ENCODE measurements around the gene TOR2A.
"Not testable (repeated sequence)": the region's sequence is repeated elsewhere in the genome, so short reads cannot be mapped to it uniquely, and the experiment has no call there.

TOR2A gene

DNA sequence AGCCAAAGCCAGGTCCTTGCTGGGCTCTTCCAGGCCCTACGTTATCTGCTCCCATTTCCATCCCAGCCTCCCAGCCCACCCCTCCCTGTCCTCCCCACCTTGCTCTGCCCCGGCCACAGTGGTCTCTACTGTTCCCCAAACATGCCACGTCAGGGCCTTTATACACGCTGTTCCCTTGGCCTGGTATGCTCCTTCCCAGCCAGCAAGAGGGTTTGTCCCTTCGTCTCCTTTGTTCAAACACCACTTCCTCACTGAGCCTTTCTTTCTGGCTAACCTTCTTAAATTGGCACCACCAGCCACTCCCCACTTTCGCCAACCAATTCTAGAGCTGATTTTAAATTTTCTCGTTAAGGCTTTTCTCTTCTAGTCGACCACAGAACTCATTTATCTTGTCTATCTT lies 33.6 kb upstream of the TOR2A start:
- DNase-seq = no peak

DNA sequence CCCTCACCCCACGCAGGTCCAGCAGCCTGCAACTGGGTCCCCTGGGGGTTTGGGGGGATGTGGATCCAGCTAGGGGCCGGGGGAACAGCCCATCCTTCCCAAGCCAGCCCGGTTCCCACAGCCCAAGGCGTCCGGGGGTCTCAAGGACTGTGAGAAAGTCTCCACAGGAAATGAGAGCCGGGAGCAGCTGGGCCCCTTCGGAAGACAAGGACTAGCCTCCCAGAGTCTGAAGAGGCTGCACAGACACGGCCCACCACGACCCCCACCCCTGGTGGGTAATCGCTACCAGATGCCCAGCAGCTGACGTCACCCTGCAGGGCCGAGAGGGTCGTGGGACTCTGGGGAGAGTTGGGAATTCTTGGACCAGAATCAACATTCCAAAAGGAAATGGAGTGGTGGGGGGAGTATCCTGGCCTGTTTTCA lies 32.8 kb upstream of the TOR2A start:
- no peak for DNase-seq

DNA sequence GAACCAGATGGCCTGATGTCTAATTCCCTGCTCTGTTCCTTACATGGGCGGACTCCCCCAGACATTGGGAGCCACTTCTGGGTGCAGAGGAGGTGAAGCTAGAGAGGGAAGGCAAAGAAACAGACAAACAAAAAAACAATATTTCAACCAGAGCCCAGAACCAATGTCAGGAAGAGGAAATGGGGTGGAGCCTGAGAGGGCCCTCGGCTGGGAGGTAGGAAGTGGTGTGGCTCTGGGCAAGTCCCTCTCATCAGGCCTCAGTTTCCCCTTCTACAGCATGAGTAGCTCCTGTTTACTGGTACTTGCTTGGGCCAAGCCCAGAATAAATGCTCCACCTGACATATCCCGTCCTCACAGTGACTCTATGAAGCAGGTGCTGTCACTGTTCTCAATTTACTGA lies 32.3 kb upstream of the TOR2A start:
- DNase-seq = no peak

DNA sequence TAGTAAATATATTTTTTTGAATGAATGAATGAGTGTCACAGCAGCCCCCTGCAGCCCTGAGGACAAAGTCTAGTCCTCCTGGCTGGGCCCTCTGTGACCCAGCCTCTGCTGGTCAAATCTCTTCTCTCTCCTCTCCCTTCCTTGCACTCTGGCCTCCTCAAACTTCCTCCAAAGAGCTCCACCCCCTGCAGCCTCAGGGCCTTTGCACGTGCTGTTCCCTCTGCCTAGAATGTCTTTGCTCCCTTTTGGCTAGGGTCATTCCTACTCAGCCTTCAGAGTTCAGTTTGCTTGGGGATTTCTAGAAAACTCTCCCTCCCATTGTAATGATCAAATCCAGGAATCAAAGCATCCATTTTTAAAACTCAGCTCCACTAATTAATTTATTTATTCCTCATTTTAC lies 30.3 kb upstream of the TOR2A start:
- DNase-seq = no peak

DNA sequence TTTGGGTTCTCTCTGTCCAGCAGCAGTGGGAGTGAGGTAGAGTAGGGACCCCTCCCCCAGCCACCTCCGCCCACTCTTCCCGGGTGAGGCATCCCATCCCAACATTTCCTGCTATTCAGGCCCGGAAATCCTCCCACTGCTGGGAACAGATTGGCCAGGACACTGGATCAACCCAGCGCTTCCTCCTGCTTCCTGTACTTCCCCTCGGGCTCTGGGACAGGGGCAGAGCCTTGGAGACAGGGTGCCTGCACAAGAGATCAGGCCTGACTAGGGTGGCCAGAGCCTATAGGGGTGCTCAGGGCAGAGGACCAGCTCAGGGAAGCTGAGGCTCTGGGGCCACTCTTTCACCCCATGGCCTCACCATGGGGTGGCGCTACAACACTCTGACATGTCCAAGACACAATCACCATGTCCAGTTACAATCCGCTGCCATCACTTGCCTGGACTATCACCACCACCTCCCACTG lies 28.9 kb upstream of the TOR2A start:
- DNase-seq = no peak

DNA sequence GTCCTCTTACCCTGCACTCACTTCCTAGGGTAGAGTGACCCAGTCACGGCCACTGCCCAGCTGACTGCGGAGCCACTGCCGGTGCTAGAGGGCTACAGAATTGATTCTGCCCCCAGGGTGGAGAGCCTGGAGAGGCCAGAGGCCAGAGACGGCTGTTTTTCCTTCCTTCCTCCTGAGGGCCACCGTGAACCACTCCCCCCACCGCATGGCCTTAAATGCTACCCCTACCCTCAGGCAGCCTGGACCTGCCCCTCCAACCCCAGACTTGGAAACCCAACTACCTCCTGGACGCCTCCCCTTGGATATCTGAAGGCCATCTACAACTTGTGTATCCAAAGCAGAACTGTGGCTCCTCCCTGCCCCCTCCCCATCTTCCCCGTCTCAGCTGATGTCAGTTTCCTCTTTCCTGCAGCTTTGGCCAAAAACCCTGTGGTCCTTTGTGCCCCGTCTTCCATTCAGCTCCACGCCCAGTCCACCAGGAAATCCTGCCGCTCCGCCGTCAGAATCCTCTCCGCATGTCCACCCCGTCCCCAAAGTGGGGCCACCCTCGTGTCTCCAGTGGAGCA lies 27.1 kb upstream of the TOR2A start:
- no peak for DNase-seq

DNA sequence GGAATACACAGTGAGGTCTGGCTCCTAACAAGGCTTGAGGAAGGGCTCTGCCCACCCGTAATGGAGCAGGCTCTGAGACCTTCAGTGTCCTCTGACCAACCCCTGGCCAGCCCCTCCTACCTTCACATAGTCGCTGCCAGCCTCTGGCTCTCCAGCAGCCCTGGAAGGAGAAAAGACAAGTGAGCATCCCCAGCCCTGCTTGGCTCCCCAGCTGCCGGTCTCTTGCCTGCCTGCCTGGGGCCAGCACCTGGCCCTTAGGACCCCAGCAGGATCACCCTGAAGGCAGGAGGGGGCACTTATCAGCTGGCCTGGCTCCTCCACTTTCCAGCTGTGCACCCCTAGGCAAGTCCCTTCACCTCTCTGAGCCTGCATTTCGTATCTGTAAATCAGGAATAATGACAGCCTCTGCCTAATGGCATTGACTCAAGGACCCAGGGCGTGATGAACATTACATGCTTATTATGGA lies 26.4 kb upstream of the TOR2A start:
- DNase-seq = no peak

DNA sequence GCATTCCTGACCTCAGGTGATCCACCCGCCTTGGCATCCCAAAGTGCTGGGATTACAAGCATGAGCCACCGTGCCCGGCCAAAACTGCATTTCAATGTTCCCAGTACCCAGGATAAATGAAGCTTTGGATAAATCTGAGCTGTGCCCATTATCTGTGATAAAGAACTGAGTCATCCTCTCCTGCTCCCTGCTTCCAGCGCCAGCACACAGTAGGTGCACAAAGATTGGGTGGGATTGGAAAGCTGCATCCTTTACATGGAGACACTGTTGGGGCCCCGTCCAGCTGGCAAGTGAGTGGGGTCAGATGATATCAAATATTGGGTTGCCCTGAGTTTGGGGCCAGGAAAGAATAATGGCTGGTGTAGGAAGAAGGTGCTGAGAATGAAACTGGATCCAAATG lies 26.0 kb upstream of the TOR2A start:
- DNase-seq = no peak

DNA sequence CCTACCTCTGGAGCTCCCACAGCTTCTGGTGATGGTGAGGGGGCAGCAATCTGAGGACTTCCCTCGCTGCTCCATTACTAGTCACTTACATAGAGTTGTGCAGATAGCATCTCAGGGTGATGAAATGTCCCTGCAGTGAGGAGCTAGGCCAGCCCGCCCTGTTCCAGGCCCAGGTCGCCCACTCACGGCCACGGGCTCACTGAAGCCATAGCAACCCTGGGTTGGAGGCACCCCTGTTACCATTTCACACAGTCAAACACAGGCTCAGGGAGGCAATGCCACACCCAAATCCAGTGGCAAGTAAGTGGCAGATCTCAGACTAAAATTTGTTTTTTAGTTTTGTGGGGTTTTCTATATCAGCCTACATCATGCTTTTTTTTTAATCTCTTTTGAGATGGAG lies 23.7 kb upstream of the TOR2A start:
- DNase-seq = no peak

DNA sequence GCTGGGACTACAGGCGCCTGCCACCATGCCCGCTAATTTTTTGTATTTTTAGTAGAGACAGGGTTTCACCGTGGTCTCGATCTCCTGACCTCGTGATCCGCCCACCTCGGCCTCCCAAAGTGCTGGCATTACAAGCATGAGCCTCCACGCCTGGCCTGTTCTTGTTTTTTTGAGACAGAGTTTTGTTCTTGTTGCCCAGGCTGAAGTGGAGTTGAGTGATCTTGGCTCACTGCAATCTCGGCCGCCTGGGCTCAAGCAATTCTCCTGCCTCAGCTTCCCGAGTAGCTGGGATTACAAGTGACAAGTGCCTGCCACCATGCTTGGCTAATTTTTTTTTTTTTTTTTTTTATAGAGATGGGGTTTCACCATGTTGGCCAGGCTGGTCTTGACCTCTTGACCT lies 21.7 kb upstream of the TOR2A start:
- DNase-seq = not testable (repeated sequence)

DNA sequence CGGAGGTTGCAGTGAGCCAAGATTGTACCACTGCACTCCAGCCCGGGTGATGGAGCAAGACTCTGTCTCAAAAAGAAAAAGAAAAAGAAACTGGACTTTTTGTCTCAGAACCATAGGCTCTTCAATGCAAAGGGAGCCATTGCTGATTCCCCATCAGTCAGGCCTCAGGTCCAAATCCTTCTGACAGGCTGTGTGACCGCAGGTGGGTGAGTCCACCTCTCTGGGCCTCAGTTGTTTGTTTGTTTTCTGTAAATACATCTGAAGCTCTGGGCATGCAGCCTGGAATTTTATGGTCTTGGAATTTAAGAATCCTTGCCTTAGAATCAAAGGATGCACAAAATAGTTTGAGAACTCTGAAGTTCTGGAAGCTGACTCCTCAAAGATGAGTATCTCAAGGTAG lies 21.1 kb upstream of the TOR2A start:
- DNase-seq = no peak

DNA sequence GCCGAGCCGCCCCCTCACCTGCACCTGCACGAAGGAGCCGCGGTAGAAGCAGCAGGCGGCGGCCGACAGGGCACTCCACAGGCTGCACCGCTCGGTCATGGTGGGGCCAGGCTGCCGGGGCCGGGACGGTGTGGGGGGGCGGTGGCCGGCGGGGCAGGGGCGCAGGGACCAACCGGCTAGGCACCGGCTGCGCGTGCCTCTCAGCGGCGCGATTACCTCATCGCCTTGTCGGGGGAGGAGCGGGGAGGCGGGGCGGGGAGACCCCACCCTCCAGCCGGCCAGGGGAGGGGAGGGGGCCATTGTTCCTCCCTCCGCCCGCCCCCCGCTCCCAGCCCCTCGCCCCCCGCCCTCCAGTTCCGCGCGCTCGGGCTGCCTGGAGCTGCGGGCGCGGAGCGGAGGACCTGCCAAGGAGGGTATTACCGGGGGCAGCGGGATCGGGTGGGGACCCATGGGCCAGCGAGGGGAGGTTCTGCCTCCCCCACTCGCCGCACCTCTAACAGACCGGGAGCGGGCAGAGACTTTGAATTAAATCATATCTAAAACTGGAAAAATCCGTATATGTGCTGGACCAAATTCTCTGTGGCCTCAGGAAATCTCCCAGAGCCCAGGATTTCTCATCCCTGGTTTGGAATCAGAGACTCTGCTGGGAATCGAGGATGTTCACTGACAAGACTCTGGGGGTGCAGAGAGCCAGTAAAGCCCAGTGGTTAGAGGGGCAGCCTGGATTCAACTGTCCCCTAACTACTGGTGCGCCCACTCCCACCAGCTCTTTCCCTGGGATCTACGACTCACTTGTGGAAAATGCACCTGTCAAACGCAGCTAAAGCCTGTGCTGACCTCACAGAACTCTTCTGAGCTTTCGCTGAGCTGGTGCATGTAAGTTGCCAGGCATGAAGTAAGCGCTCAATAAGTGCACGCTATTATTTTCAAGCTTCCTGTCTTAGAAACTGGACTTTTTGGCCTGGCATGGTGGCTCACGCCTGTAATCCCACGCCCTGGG lies 20.3 kb upstream of the TOR2A start:
- no peak for DNase-seq

DNA sequence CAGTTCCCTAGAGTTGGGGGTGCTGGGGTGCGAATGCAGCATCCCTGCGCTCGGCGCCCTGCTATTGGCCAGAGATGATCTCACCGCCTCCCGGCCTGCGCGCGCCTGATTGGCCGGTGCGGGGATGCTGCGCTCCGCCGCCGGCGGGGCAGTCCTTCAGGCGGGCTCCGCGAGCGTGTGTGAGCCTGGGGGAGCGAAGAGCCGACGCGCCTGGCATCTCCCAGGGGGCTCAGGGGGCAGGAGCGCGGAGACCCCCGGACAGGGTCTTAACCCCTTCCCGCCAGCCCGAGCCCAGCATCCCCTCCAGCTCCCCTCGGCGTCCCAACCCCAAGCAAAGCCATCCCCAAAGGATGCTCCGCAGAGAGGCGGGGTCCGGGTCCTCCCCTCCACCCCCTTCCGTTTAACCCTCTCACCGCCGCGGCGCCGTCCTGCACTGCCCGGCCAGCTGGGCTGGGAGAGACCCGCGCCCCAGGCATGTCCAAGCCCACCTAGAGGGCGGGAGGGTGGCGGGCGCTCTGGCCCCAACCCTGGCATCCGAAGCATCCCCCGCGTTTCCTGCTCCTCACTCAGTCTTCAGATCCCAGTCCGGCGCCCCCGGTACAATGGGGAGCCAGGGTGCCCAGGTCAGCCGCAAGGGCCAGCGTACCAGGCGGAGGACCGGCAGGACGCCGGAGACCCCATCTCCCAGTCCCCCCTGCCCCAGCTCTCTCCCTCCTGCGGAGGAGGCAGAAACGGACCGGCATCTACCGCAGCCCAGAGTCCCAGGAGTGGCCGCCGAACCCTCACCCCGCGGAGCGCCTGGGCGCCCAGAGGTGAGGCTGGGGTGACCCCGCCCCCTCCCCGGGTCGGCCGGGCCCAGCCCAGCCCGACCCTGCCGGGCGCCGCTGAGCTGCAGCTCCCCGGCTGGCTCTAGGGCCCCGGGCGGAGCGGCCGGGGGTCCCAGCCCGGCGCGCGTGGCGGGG lies 19.3 kb upstream of the TOR2A start:
- no peak for DNase-seq

DNA sequence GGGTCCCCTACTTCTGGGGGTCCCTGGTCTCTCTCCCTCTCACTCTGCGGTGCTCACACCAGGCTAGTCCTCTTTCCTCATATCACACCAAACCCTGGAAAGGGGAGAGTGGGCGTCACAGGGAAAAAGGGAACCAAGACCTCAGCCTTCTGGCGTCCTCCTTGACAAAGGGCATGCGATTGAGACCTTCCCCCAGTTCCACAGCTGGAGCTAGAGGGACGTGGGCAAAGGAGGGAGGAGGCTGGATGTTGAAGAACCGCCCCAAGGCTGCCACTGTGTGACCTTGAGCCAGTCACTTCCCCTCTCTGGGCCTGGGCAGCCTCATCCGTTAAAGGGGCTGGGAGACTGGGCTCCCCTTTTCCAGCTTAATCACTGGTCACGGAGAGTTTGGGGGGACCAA lies 18.5 kb upstream of the TOR2A start:
- no peak for DNase-seq

DNA sequence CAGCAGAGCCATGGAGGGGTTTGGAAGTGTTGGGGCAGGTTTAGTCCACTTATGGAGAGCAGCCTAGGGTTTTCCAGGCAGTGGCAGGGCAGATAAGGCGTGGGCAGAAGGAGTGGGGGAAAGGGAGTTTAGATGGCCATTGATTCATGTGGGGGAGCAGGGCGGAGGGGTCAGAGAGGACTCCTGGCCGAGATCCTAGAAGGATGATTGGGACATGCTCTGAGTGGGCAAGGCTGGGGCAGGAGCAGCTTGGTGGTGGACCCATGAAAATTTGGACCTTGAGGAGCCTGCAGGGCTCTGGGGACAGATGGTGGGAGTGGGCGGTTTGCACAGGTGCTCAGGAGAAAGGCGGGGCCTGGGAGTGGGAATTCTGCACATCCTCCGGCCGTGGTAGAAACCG lies 18.1 kb upstream of the TOR2A start:
- no peak for DNase-seq

DNA sequence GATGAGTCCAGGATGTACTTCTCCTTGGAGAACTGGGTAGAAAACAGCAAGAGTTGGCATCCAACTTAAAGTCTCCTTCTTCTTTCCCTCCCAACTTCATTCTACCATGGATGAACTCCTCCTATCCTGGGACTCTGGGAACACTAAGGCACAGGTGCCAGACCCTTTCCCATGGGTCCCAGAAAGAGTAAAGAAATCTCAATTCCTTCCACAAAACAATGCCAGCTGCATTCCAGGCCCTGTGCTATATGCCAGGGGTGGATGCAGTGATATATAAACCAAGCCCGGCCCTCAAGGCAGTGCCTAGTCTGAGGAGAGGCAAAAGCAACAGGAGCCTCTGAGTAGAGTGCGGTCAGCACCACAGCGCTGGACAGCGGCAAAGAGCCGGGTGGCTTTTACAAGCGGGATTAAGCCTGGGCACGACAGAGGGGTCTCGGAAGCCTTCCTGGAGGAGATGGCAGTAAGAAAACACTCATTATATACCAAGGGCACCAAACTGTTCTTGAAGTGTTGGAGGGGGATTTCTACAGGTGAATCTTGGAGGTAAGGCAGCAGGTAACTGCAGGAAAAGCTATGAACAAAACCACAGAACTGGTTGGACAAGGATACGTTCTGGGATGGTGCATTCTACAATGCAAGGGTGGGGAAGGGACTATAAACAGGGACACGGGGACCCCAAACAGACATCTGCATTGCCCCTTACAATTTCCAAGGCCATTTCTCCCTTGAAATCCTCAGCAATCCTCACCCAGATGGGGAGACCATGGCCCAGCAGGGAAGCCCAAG lies 16.4 kb upstream of the TOR2A start:
- no peak for DNase-seq

DNA sequence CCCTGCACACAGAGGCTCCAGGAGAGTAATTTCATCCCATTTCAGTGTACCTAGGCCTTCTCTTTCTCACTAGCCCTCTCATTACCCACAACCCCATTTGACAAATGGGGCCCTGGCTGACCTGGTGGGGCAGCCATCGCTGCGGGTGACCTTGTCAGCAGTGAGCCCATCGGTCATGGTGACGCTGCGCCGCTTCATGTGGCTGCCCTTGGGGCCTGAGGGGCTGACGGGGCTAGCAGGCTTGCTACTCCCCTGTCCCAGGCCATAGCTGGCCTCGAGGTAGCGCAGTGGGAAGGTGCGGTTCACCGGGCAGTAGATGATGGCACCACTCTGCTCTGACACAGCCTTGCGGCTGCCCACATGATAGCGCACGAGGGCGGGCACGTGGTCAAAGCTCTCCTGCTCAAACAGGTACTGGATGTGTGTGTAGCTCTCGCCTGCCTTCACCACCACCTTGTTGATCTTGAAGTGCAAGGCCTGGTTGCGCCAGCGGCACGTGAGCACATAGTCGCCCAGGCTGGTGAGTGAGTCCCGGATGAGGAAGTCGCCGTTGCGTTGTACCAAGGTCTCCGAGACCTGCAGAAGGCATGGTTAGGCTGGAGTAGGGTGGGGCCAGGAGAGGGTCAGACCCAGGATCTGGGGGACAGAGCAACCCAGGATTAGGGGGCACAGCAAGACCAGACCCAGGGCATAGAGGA lies 14.1 kb upstream of the TOR2A start:
- no peak for DNase-seq

DNA sequence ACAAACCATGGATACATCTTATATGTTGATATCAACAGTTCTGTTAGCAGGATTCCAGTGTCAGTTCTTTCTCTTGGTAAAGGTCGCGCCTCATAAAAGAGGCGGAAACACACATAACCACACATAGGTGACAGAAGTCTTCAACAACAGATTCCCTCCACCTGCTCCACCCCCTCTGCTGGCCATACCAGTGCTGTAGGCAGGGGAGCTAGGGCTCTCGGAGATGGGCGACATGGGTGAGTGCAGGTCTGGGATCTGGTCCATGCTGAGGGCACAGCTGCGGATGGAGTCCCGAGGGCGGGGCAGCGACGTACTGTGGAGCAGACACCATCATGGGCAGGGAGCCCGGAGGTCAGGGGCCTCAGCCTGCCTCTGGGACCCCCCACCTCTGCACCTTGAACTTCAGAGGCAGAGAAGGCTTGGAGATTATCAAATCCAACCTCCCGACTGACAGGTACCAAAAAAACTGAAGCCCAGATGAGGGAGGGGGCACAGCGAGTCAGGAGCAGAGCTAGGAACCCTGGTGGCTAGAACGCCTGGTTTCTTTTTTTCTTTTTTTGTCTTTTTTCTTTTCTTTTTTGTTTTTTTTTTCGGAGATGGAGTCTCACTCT lies 12.0 kb upstream of the TOR2A start:
- no peak for DNase-seq

DNA sequence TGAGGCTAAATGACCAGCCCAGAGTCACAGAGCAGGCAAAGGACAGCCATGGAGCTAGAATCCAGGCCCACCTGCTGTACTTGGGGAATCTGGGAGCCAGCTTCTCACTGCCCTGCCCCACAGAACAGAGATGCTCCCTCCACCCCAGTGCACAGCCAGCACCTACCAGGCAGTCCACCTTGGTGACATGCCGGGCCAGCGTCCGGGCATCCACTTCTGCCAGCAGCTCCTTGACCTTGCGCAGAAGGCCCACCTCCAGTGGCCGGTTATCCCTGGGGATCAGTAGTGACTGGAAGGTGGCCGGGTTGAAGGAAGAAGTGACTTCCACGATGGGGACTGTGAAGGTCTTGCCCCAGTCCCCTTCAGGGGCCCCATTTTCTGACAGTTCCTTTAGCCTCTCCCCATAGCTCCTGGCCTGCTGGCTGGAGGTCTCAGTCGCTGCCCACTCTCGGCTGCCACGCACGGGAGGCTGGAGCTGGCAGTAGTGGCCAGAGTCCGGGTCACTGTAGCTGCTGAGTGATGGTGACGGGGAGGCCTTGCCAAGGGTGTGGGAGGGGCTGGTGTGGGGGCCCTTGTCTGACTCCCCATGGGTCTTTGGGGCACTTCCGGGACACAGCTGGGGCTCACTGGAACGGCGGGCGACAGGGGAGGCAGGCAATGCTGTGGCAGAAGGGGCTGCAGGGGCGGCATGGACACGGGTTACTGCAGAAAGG lies 9.5 kb upstream of the TOR2A start:
- no peak for DNase-seq

DNA sequence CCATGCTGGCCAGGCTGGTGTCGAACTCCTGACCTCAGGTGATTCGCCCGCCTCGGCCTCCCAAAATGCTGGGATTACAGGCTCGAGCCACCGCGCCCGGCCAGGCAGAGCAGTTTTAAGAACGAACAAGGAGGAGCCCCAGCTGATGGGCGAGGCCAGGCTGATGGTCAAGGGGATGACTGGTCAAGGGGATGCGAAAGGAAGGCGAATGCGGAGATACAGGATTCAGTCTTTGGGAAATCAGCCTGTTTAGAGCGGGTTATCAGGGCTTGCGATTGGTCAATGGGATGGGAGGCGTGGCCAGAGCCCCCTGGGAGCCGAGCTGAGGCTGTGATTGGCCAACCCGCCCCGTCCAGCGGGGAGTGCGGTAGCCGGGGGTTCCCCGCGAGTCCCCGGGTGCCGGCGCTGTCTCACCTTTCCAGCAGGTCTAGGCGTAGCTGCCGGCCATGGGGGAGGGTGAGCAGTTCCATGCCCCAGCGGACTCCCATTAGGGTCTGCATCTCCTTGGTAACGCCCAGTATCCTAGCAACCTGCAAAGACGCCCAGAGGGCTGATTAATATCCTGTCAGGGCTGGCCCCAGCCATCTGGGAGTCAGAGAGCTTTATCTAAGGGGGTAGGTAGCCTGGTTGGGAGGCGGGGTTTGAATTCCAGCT lies 7.5 kb upstream of the TOR2A start:
- no peak for DNase-seq

Measured in effector CD4-positive, alpha-beta T cell (primary cell).